ENCODE results near the gene SHC1.

DNA sequence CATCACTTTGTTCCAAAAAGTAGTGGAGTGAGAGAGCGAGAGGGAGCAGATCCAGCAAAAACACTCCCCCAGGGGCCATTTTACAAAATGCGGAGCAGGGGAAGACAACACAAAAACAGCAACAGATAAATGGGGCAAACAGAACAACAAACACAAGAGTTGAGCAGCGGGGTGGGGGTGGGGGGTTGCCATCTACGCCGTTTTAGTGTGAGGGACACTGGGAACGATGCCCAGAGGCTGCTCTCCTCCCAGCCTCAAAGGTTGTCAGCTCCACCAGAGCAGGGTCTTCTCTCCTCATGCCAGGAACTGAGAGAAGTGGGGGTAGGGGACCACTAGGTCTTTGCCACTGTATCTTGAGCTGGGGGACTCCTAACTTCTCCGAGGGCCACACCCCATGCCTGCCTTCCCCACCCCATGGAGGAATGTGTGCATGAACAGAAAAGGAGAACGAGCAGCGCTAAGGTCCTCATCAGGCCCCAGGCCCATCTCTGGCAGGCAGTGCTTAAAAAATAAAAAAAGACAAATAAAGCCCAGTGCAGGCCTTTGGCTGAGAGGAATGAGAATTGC is 13.4 kb downstream of the SHC1 start:
- TF ChIP-seq CTCF (IDR thresholded peaks at IDR 0.05; ENCODE audit: borderline replicate concordance, extremely low read depth, low read length, poor library complexity, severe bottlenecking): no peak
- no peak for TF ChIP-seq EZH2 (IDR thresholded peaks at IDR 0.05; ENCODE audit: borderline replicate concordance, low read depth, low read length, severe bottlenecking)

Measured in DND-41 (cell line).